ENCODE data around the gene DCBLD2.

The DCBLD2 gene

DNA sequence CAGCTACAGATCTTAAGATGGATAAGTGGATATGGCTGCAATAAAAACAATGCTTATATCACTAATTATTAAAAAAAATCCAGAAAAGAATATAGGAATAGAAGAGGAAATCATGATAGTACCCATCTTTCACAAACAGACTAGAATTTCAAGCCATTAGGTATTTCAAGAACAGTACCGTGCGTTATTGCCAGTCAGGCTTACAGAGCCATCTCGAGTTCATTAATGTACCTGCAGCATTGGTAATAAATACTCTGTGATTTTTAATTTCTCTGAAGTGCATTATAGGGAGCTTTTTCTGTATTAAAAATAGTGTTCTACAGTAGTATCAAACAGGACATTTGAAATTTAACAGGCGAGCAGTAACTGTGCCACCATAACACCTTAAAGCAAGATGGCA lies 102.7 kb downstream of the DCBLD2 start:
- FAIRE-seq (no peak), DNase-seq (ENCODE audit: insufficient read length, low spot score) (no peak)

GRCh38 chr3:98797905-98798304 lies 103.6 kb downstream of the DCBLD2 start:
- no peak for FAIRE-seq
- no peak for DNase-seq (ENCODE audit: insufficient read length, low spot score)

DNA sequence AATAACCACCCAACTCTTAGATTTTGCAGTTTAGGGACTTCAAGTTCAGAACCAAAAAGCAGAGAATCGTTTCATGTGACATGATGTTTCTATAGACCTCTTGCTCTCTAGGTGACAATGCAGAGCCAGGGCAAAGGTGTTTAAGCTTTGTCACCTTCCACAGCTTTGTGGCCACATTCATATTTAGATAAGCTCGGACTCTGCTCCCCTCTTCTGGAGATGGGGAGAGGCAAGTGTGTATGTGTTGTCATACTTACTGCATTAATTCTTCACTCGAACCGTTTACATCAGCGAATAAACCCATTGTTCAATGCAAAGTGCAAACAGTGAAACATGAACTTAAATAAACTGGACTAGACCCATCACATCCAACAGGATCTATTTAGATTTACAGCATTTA lies 105.2 kb downstream of the DCBLD2 start:
- FAIRE-seq: no peak
- no peak for DNase-seq (ENCODE audit: insufficient read length, low spot score)

DNA sequence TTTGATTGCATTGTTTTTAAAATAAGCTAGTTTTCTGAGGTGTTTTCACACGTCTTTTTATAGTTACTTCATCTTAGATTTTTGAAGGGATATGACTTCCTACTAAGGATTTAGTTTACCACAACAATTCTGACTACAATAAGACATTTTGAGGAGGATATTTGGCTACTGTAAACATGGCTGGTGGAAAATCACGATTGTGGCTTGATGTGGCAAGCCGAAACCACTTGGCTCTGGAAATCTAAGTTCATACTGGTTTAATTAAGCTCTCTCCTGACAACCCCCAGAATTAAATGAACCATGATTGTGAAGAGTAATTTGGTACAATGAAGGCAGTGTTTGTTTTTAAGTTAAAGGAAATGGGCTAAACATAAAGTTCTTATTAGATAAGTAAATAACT lies 107.5 kb downstream of the DCBLD2 start:
- DNase-seq (ENCODE audit: insufficient read length, low spot score): no peak

DNA sequence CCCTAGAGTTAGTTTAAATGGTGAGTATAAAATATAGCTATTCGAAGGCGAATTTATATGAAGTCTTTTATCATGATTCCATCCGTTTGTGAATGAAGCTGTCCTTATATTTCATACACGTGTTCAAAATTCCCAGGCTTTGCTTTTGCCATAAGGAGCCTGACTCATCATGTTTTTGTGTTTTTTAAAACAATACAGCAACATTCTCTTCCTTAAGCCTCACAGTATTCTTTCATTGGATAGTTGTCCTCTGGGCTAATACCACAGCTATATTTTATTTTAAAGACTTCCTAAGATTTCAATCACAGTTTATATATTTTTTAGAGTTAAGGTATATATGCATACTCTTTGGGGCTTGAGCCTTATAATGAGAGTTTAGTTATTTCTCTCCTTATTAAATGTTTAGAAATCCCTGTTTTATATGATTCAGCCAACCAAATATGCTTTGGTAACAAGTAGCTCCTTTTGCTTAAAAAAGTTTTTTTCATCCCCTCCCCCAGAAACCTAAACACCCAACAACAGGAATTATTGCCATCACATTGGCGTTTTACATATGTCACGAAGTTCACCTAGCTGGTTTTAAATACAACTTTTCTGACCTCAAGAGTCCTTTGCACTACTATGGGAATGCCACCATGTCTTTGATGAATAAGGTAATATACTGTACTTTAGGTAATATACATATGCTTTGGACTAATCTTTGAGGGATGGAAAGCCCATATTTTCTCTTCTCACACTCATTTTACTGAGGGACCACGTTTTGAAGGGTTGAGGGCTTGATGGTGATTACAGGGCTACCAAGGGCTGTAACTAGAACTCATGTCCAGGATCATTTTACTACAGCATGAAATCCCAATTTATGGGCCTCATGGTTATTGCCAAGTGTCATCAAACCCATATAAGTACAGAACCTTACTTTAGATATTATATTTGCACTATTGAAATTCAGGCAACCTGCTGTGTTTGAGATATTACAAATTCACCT lies 109.9 kb downstream of the DCBLD2 start:
- no peak for FAIRE-seq
- DNase-seq (ENCODE audit: insufficient read length, low spot score): no peak

More for the DNA sequence above, 107.5 kb downstream of the DCBLD2 start:
- no peak for FAIRE-seq

DNA sequence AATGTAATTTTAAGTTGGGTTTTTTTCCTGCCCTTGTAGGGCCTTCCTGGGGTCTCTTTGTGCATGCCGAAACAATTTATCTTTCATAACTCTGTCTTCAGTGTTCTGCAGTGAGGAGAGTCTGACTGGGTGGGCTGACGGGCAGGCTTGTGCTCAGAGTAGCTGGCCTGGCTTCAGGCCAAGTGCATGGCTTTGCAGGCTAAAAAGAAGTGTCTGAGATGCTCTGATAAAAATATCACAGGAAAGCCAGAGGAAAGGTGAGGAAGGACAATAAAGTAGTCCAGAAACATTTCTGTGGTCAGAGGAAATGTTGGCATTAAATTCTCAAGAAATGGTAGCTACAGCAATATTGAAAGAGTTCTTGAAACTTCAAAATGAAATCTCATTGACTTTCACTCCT lies 112.8 kb downstream of the DCBLD2 start:
- no peak for FAIRE-seq
- no peak for DNase-seq (ENCODE audit: insufficient read length, low spot score)

GRCh38 chr3:98787181-98787580 lies 114.3 kb downstream of the DCBLD2 start:
- no peak for DNase-seq (ENCODE audit: insufficient read length, low spot score)
- FAIRE-seq: no peak

- DNase-seq (ENCODE audit: insufficient read length, low spot score): no peak
- FAIRE-seq: no peak
These were observed 115.0 kb downstream of the DCBLD2 start for GRCh38 chr3:98786364-98787006.

GRCh38 chr3:98784666-98785600 lies 116.6 kb downstream of the DCBLD2 start:
- no peak for FAIRE-seq
- peak; percentile 37 for DNase-seq (ENCODE audit: insufficient read length, low spot score)

- DNase-seq (ENCODE audit: insufficient read length, low spot score) (no peak), FAIRE-seq (no peak)
These were observed 117.5 kb downstream of the DCBLD2 start for GRCh38 chr3:98784042-98784441.

- no peak for FAIRE-seq
These were observed 118.5 kb downstream of the DCBLD2 start for GRCh38 chr3:98782824-98783500.

DNA sequence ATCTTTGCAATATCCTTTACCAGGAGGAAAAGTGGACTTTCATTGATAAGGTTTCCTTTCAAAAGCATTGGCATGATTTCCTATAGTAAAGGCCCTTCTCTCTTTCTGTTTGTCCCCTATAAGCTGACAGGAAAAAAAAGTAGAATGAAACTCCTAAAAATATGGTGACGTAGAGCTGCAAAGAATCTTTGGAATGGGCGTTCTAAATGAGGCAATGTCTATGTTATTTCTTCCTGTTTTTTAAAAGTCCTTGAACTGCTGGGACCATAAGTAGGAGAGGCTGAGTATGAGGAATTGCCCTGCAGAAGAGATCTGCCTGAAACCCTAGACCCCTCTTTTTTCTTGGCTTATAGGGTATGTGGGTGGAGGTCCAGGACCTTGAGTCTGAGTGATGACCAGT lies 121.2 kb downstream of the DCBLD2 start:
- no peak for FAIRE-seq
- no peak for DNase-seq (ENCODE audit: insufficient read length, low spot score)

More at GRCh38 chr3:98782824-98783500, 118.5 kb downstream of the DCBLD2 start:
- DNase-seq (ENCODE audit: insufficient read length, low spot score): no peak

DNA sequence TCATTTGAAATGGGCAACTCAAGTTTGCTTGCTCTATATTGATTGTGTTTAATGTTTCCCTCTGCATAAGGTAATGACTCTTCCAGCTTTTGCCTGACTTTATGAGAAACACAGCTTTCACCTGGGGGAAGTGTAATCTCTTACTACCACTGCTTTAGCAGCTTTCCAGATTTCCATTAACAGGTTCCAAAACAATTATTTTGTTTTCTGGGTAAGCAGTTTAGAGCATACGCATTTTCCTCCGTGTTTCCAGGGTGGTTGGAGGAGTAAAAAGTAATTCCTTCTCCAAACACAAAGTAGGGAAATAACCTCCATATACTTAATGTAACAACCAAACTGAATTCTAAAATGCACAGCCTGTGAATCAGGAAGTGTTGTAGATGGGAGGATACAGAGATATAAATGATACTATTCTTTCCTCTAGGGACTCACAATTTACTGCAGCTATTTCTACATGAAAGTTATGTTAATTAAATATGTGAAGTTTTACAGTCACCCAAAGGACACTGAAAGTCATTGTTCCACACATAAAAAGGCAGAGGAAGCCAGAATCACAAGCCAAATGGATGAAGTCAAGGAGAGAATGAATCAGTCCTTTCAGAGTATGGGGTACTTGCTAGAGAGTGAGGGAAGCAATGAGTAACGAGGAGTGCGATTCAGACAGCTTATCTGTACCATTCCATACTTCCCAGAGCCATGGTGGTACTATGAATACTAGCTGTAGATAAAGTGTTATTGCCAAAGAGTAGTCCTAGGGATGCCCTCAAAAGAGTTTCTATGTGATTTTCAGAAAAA lies 121.8 kb downstream of the DCBLD2 start:
- DNase-seq (ENCODE audit: insufficient read length, low spot score): no peak
- FAIRE-seq: no peak

DNA sequence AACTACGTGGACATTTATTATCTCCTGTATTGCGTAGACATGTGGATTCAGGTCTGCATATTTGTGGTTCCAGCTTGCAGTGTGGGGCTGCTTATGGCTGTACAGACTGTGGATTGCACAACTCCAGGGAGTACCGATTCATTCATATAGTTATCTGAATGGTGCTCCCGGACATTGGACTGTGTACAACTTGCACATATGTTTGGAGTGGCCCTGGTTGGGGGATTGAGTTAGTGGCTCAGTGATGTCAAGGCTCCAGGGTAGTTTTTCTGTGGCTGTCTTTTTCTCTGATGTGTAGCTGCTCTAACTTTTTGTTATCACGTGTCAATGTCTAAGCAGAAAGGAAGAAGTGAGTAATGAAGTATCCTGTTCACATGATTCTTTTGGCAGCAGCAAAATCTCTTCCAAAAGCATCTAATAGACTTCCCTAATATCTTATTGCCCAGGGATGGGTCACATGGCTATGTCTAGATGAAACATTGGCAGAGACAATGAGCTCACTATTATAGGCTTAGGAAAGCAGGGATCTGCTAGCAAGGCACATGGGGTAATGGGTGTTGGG lies 122.6 kb downstream of the DCBLD2 start:
- peak; percentile 57 for DNase-seq (ENCODE audit: insufficient read length, low spot score)
- FAIRE-seq: no peak

DNA sequence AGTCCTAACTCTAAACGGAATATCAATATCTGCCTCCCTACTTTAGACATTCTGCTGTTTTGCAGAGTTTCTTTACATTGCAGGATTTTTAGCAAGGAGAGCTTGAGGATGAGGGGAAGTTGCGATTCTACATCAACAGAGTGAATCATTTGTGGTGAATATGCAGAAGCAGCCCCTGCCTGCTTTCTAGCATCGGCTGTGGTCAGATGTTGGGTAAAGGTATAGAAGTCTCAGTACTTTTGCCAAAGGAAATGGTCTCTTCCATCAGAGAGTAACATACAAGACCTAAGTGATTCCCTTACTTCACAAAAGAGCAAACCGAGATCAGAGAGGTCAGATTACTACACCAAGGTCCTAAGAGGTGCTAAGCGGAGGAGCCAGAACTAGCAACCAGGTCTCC lies 123.1 kb downstream of the DCBLD2 start:
- DNase-seq (ENCODE audit: insufficient read length, low spot score): no peak
- FAIRE-seq: no peak

- FAIRE-seq (no peak), DNase-seq (ENCODE audit: insufficient read length, low spot score) (no peak)
These were observed 123.7 kb downstream of the DCBLD2 start for GRCh38 chr3:98777801-98778220.

DNA sequence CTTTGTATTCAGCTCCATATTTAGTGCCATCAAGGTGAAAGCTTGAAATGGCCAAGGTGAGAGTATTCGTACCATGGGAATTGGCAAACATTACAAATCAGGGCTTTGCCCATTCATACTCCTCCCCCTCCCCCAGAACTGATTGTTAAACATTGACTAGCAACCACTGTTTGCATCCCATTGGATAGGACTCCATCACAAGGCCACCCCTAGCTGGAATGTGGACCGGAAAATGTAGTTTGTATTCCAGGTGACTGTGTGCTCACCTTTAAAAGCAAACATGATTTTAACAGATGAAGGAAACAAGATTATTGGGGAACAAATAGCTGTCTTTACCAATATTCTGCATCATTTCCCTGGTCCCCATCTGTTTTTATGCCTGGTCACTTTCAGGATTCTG lies 124.2 kb downstream of the DCBLD2 start:
- DNase-seq (ENCODE audit: insufficient read length, low spot score) (no peak), FAIRE-seq (no peak)

DNA sequence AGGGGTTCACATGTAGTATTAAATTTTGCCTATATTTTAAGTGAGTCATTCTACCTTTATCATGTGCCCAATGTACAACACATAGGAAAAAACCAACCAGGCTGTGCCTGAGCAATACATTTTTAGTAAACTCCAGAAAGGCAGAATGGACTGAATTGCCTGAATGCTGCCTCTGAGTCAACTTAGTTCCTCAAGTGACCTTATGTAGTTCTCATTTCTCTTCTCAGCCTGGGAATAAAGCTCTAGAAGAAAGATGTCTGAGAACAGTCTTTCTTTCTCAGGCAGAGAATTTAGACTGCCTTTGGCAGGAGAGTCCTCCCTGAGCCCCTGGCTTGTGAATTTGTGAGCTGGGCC lies 125.4 kb downstream of the DCBLD2 start:
- no peak for DNase-seq (ENCODE audit: insufficient read length, low spot score)
- FAIRE-seq: no peak

DNA sequence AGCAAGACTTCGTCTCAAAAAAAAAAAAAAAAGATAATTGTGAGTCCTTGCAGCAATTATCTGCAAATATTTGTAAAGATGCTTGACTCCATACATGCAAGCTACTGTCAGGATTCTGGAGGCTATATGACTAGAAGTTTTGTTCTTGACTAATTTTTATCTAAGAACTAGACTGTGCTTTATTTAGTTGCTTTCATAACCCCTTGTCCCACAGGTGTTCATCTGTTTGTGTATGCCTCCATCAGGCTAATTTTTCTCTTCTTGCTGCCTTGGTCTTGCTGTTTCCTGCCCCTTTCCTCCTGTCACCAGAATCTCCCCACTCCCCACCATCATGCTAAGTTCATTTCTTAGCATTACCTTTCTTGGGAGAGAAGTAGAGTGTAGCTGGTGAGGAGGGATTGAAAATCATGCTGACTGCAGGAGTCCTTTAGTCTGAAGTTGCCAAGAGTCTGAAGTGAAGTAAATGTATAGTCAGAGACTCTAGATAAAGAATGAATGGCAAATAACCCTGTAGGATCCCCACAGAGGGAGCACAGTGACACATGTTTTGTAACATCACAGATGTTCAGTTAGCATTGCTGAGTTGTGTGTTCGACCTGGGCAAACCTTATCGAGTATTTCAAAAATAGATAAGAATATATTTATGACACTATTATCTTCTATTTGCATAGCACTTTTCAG lies 125.9 kb downstream of the DCBLD2 start:
- DNase-seq (ENCODE audit: insufficient read length, low spot score) (no peak), FAIRE-seq (no peak)

All from HTR-8/SVneo (cell line).